ACHN (cell line): ENCODE data around the gene E2F4.

Experiments used
- DNase-seq: peaks from one replicate; pipeline ENCODE4 v3.0.0-alpha.2; 2015
- in situ Hi-C: cut with HindIII; loops from 2 replicates; pipeline ENCODE4 v1.10.0; 2017; ENCODE audit warnings: low sequenced_read_pairs, low pct_ligation_motif_present, low pct_unique_long_range_greater_than_20kb

E2F4 gene

DNA sequence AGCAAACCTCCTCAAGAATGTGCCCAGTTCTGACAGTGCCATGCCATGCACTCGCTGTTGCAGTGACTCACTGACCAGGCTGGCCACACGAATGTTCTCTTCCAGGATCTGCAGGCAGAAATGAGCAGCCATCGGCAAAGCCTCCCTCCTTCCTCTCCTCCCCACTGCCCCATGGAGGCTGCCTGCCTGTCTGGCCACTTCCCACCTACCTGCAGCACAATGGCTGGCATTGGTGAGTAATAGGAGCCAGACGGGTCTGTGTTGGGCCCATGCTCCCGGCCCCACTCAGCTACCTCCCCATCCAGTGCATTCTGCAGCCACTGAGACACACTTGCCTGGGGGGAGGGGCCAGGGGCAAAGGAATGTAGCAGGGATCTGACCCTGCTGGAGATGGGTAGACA lies 5.4 kb upstream of the E2F4 start:
- DNase-seq, result peak; percentile 92
- in situ Hi-C loops, result no loop called here

DNA sequence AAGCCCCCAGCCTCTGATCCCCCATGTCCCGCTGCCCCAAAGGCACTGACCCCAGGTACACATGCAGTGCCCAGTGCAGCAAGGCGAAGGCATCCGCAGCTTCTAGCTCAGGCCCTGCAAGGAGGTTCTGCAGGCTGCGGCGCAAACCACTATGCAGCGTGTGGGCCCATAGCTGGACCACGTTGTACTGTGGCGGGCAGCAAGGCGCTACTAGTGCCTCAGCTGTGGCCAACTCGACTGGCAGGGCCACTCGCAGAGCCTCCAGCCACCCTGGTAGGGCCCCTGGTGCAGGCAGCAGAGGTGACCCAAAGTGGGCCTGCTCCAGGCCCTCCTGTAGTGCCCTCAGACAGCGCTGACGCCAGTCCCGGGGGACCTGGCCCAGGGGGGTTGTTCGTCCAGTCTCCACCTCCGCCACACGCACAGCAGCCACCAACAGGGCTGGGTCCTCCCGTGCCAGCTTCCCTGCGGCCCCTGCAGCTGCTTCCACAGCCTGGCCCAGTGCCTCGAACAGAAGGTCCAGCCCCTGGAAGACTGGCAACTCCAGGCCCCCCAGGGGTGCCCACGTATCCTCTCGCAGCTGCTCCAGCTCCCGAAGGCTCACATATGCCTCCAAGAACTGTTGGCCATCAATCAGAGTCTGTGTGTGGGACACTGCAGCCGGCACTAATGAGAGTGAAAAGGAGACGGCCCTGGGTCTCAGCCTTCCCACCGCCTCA lies 4.6 kb upstream of the E2F4 start:
- DNase-seq, result no peak
- in situ Hi-C loops, result no loop called here

DNA sequence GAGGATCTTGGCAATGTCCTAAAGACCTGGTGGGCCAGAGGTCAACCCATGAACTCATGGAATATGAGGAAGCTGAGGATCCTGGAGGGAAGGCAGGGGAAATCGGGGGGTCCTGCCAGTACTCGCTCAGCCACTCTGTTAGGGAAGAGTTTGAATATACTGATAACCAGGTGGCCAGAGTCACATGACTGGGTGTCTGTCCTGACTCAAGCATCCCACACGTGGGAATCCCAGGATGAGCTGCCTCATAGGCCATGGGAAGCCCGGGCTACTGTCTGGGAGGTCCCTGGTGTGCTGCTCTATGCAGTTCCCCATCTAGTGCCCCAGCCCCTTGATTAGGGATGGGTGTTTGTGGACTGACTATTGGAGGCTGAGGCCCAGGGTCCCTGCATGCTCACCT lies 3.6 kb upstream of the E2F4 start:
- DNase-seq, result no peak
- in situ Hi-C loops, result no loop called here

DNA sequence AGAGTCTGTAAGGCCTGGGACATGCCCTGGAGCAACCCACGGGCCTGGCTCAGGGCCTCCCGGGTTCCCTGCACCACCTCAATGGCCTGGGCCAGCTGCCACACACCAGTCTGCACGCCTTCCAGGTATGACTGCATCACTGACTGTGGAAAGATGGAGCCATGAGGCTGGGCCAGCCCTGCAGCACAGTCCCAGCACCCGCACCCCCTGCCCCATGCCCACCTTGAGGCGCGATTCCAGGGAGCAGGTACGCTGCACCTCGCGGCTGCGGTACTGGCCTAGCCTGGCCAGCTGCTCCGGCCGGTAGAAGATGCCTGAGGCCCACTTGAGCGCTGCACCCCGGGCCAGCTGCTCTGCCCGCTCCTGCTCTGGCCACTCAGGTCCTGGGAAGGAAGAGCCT lies 3.2 kb upstream of the E2F4 start:
- DNase-seq, result no peak
- in situ Hi-C loops, result no loop called here

DNA sequence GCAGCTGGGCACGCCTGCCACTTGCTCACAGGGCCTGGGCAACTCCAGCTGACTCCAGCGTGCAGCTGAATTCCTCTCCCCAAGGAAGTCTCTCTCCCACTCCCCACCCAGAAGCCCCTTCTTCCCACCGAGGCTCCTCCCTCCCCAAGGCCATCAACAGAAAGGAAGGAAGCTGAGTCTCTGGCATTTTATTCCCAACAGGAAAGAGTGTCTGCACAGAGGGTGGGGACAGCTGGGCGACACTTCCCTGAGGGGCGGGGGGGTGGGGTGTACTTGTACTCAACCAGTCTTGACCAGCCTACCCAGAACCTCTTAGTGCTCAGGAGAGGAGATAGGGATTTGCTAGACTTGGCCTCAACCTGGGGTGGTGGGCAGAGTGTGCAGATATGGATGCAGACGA lies 1.9 kb upstream of the E2F4 start, which contains the start of gene EXOC3L1:
TSS of gene EXOC3L1 (minus strand) at position 96 of the 400 bp plus-strand sequence. CDS start 460 bp downstream, outside the sequence.
- DNase-seq, result no peak
- in situ Hi-C loops, result no loop called here

DNA sequence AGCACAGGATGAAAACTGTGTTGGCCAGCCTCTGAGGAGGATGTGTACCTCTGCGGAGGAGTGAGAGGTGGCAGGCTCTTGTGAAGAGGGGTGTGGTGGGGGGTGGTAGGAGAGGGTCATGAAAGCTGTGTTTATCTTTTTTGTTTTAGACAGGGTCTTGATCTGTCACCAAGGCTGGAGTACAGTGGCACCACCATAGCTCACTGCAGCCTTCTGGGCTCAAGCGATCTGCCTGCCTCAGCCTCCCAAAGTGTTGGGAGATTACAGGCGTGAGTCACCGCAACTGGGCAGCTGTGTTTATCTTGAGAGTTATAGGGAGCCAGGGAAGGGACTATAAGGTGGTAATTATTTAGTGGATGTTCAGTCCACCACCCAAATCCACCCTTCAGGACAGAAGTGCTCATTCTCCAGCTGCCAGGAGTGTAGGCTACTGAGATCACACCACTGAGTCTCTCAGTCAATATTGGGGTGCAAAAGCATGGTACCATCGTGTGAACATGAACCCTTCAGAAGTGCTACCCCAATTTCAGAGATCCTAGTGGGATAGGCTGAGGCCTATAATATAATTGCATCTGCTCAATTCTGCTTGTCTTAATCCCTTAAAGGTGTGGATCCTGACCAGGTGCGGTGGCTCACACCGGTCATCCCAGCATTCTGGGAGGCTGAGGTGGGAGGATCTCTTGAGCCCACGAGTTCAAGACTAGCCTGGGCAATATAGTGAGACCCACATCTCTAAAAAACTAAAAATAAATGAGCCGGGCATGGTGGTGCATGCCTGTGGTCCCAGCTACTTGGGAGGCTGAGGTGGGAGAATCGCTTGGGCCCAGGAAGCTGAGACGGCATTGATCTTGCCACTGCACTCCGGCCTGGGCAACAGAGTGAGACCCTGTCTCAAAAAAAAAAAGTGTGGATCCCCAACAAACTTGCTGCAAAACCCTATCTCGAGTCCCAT lies 1.2 kb upstream of the E2F4 start:
- DNase-seq, result no peak
- in situ Hi-C loops, result no loop called here

DNA sequence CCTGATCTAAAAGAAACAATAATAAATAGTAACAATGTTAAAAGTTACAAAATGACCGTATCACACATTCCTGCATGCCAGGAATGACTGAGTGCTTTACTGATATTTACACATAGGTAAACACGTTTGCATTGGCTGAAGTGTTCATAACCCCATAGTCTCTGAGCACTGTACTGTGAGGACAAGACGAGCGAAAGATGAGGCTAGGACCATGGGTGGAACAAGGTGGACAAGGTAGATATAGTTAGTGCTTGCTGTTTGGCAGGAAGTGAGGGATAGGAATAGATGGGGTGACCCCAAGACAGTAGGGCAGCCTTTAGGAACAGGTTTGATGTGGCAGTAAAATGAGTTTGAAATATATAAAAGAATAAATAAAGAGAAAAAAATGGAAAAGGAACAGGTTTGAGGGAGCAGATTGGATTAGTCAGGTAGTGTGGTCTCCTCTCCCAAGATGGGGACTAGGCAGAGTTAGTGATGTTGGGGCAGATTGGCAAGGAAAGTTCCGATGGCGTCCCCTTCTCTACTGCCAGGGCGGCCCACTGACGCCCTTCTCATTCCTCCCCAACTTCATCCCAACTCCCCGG lies 452 bp upstream of the E2F4 start:
- in situ Hi-C loops, result no loop called here
- DNase-seq, result no peak

DNA sequence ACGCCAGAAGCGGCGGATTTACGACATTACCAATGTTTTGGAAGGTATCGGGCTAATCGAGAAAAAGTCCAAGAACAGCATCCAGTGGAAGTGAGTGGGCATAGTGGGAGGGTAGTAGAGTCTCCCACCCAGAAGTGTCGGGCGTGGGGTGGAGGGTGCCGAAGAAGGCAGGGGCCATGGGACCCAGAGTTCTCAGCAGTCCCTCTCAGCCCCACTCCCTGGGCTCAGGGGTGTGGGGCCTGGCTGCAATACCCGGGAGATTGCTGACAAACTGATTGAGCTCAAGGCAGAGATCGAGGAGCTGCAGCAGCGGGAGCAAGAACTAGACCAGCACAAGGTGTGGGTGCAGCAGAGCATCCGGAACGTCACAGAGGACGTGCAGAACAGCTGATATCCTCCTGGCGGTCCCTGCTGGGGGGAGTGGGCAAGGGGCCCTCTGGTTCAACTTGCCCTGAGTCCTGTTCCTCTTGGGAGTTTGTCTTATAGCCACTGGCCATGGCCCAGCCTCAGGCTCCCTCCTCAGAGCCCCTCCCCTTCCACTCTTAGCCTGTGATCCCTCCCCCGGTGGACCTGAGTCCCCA lies 916 bp downstream of the E2F4 start:
- in situ Hi-C loops, result no loop called here

DNA sequence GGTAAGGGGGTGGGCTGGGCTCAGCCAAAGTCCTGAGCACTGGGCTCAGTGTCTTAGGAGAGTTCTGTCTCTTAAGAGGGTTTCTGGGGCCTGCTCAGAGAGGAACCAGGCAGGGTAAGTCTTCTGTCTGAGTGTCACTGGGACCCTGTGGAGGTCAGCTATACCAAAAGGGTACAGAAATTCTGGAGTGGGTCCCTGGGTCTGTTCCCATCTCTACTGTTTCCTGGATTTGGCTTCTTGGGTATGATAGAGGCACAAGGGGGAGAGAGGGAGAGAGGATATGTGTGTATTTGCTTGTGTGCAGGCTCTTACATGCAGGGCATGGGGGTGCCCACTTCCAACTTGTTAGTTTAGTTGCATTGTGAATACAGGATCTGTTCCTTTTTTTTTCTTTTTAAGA lies 1.6 kb downstream of the E2F4 start:
- in situ Hi-C loops, result no loop called here
- DNase-seq, result no peak

More for the DNA sequence above, 916 bp downstream of the E2F4 start:
- DNase-seq, result no peak

DNA sequence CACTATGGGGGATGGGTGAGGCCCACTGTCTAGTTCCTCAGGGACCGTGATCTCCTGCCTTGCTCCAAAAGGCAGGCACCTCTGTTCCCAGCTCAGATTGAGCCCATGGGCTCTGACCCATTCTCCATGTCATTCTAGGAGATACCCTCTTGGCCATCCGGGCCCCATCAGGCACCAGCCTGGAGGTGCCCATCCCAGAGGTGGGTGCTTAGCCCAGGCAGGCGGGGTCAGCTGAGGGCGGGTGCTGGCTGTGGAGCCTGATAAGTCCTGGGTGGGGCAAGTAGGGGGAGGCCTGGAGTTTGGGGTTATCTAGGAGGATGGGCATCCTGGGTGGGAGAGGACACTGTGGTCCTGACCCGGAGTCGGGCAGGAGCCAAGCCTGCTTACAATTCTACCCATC lies 2.3 kb downstream of the E2F4 start:
- in situ Hi-C loops, result no loop called here
- DNase-seq, result no peak

DNA sequence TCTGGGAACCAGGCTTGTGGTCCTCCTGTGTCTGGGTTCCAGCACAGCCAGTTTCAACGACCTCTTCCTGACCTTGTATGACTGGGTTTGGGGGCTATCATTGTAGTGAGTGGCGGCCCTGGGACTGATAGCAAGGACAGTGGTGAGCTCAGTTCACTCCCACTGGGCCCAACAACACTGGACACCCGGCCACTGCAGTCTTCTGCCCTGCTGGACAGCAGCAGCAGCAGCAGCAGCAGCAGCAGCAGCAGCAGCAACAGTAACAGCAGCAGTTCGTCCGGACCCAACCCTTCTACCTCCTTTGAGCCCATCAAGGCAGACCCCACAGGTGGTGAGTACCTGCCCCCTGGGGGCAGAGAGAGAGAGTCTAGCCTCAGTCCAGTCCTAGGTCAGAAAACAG lies 3.7 kb downstream of the E2F4 start:
- no peak for DNase-seq
- in situ Hi-C loops, result no loop called here

DNA sequence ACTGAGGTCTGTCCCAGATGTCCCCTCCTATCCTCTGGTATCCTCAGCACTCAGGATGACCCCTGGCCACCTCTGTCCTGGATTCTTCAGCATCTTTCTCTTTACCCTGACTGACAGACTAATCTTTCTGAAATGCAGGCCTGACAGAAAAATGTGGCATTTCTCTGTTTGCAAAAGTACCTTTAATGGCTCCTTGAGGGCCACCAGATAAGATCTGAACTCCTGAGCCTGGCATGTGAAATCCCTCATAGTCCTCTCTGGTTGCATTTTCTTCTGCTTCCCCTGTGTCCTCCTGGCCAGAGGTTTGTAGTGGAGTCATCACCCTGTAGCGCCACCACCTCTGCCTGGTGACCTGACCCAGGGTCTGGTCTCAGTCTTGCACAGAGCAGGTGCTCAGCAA lies 4.9 kb downstream of the E2F4 start:
- no peak for DNase-seq
- in situ Hi-C loops, result no loop called here

DNA sequence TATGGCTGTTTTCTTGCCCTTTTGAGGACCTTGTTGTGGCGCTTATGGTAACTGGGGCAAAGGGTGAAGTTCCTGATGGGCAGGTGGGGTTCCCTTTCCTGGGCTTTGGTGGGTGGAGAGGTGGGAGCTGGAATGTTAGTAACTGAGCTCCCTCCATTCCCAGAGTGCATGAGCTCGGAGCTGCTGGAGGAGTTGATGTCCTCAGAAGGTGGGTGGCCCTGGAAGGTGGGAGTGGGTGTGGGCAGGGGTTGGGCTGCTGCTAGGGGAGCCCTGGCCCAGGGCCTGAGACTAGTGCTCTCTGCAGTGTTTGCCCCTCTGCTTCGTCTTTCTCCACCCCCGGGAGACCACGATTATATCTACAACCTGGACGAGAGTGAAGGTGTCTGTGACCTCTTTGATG lies 5.7 kb downstream of the E2F4 start:
- no peak for DNase-seq
- in situ Hi-C loops, result no loop called here

DNA sequence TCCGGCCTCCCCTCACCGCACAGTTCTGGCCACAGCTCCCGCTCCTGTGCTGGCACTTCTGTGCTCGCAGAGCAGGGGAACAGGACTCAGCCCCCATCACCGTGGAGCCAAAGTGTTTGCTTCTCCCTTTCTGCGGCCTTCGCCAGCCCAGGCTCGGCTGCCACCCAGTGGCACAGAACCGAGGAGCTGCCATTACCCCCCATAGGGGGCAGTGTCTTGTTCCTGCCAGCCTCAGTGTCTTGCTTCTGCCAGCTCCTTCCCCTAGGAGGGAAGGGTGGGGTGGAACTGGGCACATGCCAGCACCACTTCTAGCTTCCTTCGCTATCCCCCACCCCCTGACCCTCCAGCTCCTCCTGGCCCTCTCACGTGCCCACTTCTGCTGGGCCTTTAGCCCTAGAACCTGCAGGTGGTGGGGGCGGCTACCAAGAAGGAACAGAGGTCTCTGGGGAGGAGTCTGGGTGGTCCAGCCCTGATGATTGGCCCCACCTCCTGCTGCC lies 6.3 kb downstream of the E2F4 start:
- peak; percentile 75 for DNase-seq
- in situ Hi-C loops, result no loop called here

DNA sequence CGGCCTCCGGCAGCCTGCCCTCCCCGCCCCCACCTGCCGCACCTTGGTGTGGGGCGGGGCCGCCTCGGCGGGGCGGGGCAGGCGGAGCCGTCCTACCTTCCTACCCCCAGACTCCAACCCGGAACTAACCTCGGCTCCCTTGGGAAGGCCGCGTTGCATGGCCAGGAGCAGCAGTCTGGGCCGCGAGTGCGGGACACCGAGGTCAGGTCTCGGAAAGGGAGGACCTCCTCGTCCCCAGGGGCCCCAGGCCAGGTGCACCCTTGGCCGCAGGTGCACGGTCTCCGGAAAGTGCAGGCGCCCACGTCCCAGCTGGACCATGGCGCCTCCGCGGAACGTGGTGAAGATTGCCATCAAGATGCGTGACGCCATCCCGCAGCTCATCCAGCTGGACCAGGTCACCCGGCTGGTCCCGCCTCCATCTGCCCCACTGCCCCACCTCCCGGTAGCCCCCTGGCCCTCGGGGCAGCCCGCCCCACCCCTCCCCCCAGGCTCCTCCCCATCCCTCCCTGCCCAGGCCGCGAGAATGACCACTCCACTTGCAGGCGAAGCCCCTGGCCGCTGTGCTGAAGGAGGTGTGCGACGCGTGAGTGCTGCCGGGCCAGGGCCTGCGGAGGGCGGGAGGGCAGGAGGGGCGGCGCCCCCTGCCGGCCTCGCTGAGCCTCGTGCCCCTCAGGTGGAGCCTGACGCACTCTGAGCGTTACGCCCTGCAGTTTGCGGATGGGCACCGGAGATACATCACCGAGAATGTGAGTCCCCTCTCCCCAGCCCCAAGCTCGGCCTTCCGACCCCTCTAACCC lies 7.3 kb downstream of the E2F4 start, which contains the start of gene ELMO3:
TSS of gene ELMO3 (plus strand) at position 121 of the 797 bp plus-strand sequence. CDS start at position 317, 196 bp downstream.
- DNase-seq, result no peak
- in situ Hi-C loops, result no loop called here

DNA sequence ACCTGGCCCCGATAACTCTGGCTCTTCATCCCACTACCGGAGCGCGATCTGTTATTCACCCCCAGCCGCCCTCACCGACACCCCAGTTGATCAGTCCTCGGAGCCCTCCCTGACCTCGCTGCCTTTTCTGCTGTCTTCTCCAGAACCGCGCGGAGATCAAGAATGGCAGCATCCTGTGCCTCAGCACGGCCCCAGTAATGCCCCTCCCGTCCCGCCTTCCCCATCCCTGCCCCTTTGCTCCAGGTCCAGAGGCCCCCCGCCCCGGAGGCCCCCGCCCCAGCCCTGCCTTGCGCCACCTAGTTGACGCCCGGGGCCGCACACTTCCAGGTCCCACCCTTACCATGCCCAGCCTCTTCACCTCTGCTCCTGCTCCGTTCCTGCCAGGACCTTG lies 7.8 kb downstream of the E2F4 start:
- in situ Hi-C loops, result no loop called here
- DNase-seq, result no peak

DNA sequence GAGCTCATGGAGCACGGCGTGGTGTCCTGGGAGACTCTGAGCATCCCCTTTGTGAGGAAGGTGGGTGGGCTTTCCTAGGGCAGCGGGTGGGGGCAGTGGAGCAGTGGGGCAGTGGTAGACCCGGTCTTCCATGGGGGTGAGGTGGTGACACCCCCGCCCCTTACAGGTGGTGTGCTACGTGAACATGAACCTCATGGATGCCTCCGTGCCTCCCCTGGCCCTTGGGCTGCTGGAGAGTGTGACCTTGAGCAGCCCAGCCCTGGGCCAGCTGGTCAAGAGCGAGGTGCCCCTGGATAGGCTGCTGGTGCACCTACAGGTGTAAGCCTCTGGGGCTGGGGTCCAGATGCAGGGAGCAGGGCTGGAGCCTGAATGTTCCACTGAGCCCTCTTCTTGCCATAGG lies 8.5 kb downstream of the E2F4 start:
- in situ Hi-C loops, result no loop called here
- no peak for DNase-seq
